ENCODE results near the gene POC1A. TPM values are rescaled to one million over a fixed set of nuclear protein-coding genes. Genes with fewer than 3 reads are reported as not detected.
"Not testable (repeated sequence)": the region's sequence is repeated elsewhere in the genome, so short reads cannot be mapped to it uniquely, and the experiment has no call there.

Gene POC1A
- total and polyA plus RNA-seq, 9 of the 15 experiments (the other 6 are each of a cell fraction or from before 2014, with no cell fraction given), result 7.2 to 17.5 (median 12.1) TPM

- no peaks in the 10 kb centered on the region for H4K20me1 ChIP-seq (replicated peaks; ENCODE audit: control insufficient read depth, insufficient read depth, low read length)
- H3K4me2 ChIP-seq (ENCODE audit: insufficient read depth, low read length), result no peak overlapping the region
- peaks cover 3 to 35% of the 10 kb centered on the region in 2 experiments; a peak in 4 of 5 replicates for H3K4me1 ChIP-seq (replicated peaks in 1 of 2; ENCODE audit: control insufficient read depth in 2 of 2, insufficient read depth in 2 of 2, low read length in 2 of 2)
- FAIRE-seq (no peak), ATAC-seq (no peak), DNase-seq (ENCODE audit: extremely low read depth in 1 of 4, low spot score in 3 of 4) (no peak)
- no peak overlapping the region for H3K27ac ChIP-seq (ENCODE audit: extremely low read depth, low read depth, low read length)
- in situ Hi-C loops (cut with MboI) (no loop called here), intact Hi-C loops (cut with micrococcal nuclease) (no loop called here)
- BruUV-seq (replicated peaks), result no TSS peak
- H3K4me3 ChIP-seq, result no peak overlapping the region
- no peaks in the 10 kb centered on the region for H3K79me2 ChIP-seq (ENCODE audit: control insufficient read depth, insufficient read depth, low read length)
- H3K9ac ChIP-seq (ENCODE audit: insufficient read depth in 1 of 2, low read depth in 2 of 2, low read length in 2 of 2), result peak overlapping the region in 1 of 2 experiments; percentile 78; a peak in 2 of 4 replicates
- CTCF ChIA-PET (ENCODE audit: low intra/inter-chr PET ratio), result no interaction called here
- POLR2A ChIA-PET, result interaction anchor here (0.6 to 1.3 kb wide), 3 partner anchors 10 to 211 kb away, joined by 3 to 6 read pairs (median 4); no protein-coding TSS in a partner anchor
- no peaks in the 10 kb centered on the region for H3K9me1 ChIP-seq (ENCODE audit: control insufficient read depth, insufficient read depth, low read length)
- H2AFZ ChIP-seq (ENCODE audit: low read depth, low read length), result no peak overlapping the region
- H3K9me3 ChIP-seq (replicated peaks; ENCODE audit: control insufficient read depth, insufficient read depth, low read depth, low read length), result no peaks in the 10 kb centered on the region
- WGBS (ENCODE audit: insufficient coverage, low coverage, missing lambda C conversion rate), result 26% methylated on average over 5 of the region's 6 CpGs
- no peaks in the 10 kb centered on the region; the same call in 2 of the 3 replicates for H3K36me3 ChIP-seq (ENCODE audit: control insufficient read depth, insufficient read depth, low read length)
- H3K27me3 ChIP-seq (ENCODE audit: control insufficient read depth in 2 of 2, insufficient read depth in 2 of 2, low read length in 2 of 2), result peaks cover 0 to 22% of the 10 kb centered on the region in 2 experiments; a peak in 2 of 5 replicates
- no peak for TF ChIP-seq SRSF9 (IDR thresholded peaks at IDR 0.05; ENCODE audit: borderline replicate concordance, low read depth, low read length)
- TF ChIP-seq TCF3 (CRISPR knock-in tag; IDR thresholded peaks at IDR 0.05), result peak; percentile 37
- peak; percentile 56 for TF ChIP-seq CBFA2T3 (IDR thresholded peaks at IDR 0.05)
- TF ChIP-seq CBFA2T2 (conservative IDR thresholded peaks at IDR 0.05), result peak; percentile 19; the same call in 1 of the 2 replicates
- TF ChIP-seq NR2C1 (IDR thresholded peaks at IDR 0.05), result no peak
- TF ChIP-seq NR2C1 (tag; IDR thresholded peaks at IDR 0.05), result no peak
Observed at GRCh38 chr3:52043750-52044149, 110.5 kb downstream of the POC1A start.

GRCh38 chr3:52043039-52043438 is 111.2 kb downstream of the POC1A start:
- CTCF ChIA-PET (ENCODE audit: low intra/inter-chr PET ratio); H3K79me2 ChIP-seq (ENCODE audit: control insufficient read depth, insufficient read depth, low read length); H4K20me1 ChIP-seq (replicated peaks; ENCODE audit: control insufficient read depth, insufficient read depth, low read length); H2AFZ ChIP-seq (ENCODE audit: low read depth, low read length); in situ Hi-C loops (cut with MboI); ATAC-seq; DNase-seq (ENCODE audit: extremely low read depth in 1 of 4, low spot score in 3 of 4); H3K9me1 ChIP-seq (ENCODE audit: control insufficient read depth, insufficient read depth, low read length); H3K27ac ChIP-seq (ENCODE audit: extremely low read depth, low read depth, low read length); H3K9ac ChIP-seq (ENCODE audit: insufficient read depth in 1 of 2, low read depth in 2 of 2, low read length in 2 of 2); H3K9me3 ChIP-seq (replicated peaks; ENCODE audit: control insufficient read depth, insufficient read depth, low read depth, low read length); BruUV-seq (replicated peaks); H3K4me3 ChIP-seq; intact Hi-C loops (cut with micrococcal nuclease); H3K36me3 ChIP-seq (ENCODE audit: control insufficient read depth, insufficient read depth, low read length); H3K4me2 ChIP-seq (ENCODE audit: insufficient read depth, low read length); FAIRE-seq: not testable (repeated sequence)
- WGBS (ENCODE audit: insufficient coverage, low coverage, missing lambda C conversion rate), result no CpG with 5 or more reads among the region's 1 CpG
- Histone ChIP-seq H3K4me1 (replicated peaks in 1 of 2; ENCODE audit: control insufficient read depth in 2 of 2, insufficient read depth in 2 of 2, low read length in 2 of 2) (peaks cover 3 to 39% of the 10 kb centered on the region in 2 experiments; a peak in 4 of 5 replicates), H3K27me3 (ENCODE audit: control insufficient read depth in 2 of 2, insufficient read depth in 2 of 2, low read length in 2 of 2) (peaks cover 0 to 22% of the 10 kb centered on the region in 2 experiments; a peak in 2 of 5 replicates)
- POLR2A ChIA-PET, result interaction anchor here (1.3 kb wide), 1 partner anchor 10 kb away, joined by 4 read pairs; no protein-coding TSS in a partner anchor
- 0 out of 2 replicates have a peak, but pooled peaks have one; percentile 66 for TF ChIP-seq ZNF512 (tag; IDR thresholded peaks at IDR 0.05)

All from K562 (cell line).